ENCODE measurements around the gene ITM2B.
A peak's percentile ranks its signal among the peaks of the same experiment; 100 is the strongest.

The ITM2B gene

DNA sequence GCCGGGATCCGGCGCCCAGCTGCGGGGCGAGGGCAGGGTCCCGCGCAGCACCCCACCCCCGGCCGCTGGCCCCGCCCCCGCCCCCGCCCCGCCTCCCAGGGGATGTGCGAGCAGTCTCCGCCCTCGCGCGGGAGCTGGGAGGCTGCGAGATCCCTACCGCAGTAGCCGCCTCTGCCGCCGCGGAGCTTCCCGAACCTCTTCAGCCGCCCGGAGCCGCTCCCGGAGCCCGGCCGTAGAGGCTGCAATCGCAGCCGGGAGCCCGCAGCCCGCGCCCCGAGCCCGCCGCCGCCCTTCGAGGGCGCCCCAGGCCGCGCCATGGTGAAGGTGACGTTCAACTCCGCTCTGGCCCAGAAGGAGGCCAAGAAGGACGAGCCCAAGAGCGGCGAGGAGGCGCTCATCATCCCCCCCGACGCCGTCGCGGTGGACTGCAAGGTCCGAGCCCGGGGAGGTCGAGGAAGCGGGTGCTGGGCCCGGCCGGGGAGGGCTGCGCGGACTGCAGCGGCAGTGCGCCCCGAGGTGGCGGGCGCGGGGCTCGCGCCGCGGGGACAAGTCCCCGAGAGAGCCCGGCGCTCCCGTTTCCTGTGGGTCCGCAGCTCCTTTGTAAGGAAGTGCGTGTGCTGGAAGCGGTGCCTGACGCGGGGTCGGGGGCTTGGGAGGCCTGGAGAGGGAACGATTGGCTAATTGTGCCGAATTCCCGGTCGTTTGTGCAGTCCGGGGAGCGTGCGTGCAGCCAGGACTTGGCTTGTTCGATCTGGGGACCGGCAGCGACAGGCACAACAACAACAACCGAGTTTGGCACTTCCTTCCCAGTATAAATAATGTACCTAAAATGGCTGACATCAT, at the start of gene ITM2B:
Gene ITM2B (plus strand): TSS at position 161 of the 843 bp plus-strand sequence. CDS start 155 bp downstream, at position 316.
- TF ChIP-seq, protein P1, sequence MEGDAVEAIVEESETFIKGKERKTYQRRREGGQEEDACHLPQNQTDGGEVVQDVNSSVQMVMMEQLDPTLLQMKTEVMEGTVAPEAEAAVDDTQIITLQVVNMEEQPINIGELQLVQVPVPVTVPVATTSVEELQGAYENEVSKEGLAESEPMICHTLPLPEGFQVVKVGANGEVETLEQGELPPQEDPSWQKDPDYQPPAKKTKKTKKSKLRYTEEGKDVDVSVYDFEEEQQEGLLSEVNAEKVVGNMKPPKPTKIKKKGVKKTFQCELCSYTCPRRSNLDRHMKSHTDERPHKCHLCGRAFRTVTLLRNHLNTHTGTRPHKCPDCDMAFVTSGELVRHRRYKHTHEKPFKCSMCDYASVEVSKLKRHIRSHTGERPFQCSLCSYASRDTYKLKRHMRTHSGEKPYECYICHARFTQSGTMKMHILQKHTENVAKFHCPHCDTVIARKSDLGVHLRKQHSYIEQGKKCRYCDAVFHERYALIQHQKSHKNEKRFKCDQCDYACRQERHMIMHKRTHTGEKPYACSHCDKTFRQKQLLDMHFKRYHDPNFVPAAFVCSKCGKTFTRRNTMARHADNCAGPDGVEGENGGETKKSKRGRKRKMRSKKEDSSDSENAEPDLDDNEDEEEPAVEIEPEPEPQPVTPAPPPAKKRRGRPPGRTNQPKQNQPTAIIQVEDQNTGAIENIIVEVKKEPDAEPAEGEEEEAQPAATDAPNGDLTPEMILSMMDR (IDR thresholded peaks at IDR 0.05; ENCODE audit: insufficient read depth, low read depth, low read length, missing control alignments): no peak
- peak; percentile 74 for DNase-seq (ENCODE audit: low read depth)
- peak within 1 kb of the TSS; percentile 100 for H3K4me3 ChIP-seq (ENCODE audit: low read length)

DNA sequence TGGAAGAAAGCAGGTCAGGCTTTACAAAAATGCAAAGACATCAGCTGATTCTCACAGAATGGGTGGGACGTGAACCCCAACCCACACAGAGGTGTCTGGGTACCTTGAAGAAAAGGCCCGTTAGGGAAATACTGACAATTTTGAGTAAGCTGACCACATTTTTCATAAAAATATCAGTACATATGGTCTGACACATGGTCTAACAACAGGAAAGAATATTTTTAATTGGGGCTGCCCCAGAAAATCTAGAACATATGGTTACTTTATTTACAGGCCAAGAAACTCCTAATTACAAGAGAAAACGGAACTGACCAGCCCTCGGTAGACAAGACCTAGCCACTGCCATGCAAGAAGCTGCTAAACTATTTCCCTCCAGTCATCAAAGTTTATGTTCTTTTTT, 48.7 kb upstream of the ITM2B start:
- DNase-seq (ENCODE audit: low read depth): no peak
- H3K4me3 ChIP-seq (ENCODE audit: low read length): no peak overlapping the region
- TF ChIP-seq, protein P1 (IDR thresholded peaks at IDR 0.05; ENCODE audit: insufficient read depth, low read depth, low read length, missing control alignments): no peak

DNA sequence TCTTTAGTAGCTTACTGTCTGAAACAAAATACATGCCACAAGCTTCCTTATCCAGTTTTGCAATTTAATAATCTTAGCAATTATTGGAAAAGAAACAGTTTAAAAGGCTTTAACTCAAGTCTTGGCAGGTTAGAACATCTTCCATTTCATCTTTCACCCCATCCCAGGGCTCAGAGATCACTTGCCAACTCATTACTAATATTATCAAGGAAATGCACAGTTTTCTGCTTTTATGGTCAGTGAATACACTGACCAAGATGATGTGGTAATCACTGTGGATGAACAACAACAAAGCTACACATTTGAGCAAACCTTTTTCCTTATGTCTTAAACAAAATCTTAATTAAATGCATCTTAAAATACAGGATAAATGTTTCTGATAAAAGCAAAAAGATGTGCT, 48.0 kb upstream of the ITM2B start:
- peak; percentile 14 for DNase-seq (ENCODE audit: low read depth)
- H3K4me3 ChIP-seq (ENCODE audit: low read length): no peak overlapping the region
- TF ChIP-seq, protein P1 (IDR thresholded peaks at IDR 0.05; ENCODE audit: insufficient read depth, low read depth, low read length, missing control alignments): no peak

DNA sequence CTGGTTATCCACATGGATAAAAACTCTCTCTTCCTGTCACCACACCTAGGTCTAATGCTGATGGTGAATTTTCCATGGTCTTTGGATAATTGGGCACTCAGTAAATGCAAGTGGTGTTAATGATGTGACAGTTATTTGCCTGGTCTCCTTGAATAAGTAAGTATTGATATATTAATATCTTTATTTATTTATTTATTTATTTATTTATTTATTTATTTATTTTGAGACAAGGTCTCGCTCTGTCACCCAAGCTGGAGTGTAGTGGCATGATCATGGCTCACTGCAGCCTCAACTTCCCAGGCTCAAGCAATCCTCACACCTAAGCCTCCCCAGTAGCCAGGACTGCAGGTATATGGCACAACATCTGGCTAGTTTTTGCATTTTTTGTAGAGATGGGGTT, 46.3 kb upstream of the ITM2B start:
- TF ChIP-seq, protein P1 (IDR thresholded peaks at IDR 0.05; ENCODE audit: insufficient read depth, low read depth, low read length, missing control alignments): no peak
- no peak for DNase-seq (ENCODE audit: low read depth)
- H3K4me3 ChIP-seq (ENCODE audit: low read length): no peak overlapping the region

DNA sequence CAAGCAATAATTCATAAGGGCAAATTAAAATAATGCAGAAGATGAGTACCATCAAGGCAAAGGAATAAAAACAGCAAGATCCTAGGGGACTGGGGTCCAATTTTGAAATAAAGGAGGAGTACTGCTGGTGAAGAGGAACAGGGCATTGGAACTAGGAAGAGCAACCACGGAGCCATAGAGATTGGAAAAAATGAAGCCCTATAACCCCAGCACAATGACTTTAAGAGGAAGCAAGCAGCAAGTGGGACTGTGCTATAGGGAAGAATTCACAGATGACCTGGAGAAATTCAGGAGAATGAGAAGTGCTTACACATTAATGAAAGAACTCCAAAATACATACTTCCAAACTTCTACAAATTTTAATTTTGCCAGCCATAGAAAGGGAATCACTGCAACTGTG, 44.9 kb upstream of the ITM2B start:
- DNase-seq (ENCODE audit: low read depth): no peak
- TF ChIP-seq, protein P1 (IDR thresholded peaks at IDR 0.05; ENCODE audit: insufficient read depth, low read depth, low read length, missing control alignments): no peak
- no peak overlapping the region for H3K4me3 ChIP-seq (ENCODE audit: low read length)

DNA sequence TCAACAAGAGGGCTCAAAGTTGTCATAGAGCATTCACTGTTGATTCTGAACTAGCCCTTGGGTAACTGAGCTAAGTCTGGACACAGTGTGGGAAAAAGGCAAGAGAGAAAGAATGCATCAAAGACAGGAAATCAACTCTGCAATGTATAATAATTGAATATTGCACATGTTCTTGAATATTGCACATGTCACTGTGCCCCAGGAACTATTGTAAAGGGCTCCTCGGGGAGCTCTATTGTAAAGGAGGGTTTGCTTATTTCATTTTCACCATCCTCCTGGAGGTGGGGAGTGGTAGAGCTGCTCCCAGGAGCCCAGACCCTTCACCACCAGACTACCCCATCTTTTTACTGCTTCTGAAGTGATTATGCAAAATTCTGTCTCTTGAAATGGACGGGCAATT, 44.4 kb upstream of the ITM2B start:
- DNase-seq (ENCODE audit: low read depth): no peak
- TF ChIP-seq, protein P1 (IDR thresholded peaks at IDR 0.05; ENCODE audit: insufficient read depth, low read depth, low read length, missing control alignments): no peak
- no peak overlapping the region for H3K4me3 ChIP-seq (ENCODE audit: low read length)

DNA sequence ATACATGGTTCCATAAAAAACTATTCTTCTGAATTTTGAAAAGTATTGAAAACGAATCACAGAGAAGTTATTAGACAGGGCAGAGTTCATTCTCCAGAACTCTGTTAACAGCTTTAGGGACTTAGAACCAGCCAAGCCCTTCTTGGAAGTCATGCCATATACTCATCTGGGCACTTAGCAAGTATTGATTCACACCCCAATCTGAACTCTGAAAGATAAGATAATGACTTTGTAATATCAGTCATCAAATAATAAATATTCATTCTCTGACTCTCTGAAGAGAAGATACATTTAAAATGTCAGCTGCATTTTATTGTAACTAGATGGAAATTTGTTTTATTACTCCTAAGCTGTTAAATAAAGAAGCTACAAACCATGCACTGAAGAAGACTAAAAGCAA, 43.8 kb upstream of the ITM2B start:
- no peak for DNase-seq (ENCODE audit: low read depth)
- H3K4me3 ChIP-seq (ENCODE audit: low read length): no peak overlapping the region
- TF ChIP-seq, protein P1 (IDR thresholded peaks at IDR 0.05; ENCODE audit: insufficient read depth, low read depth, low read length, missing control alignments): no peak

Measured in epithelial cell of esophagus (primary cell).